ENCODE data around the gene PLCB1. TPM values are rescaled to one million over a fixed set of nuclear protein-coding genes. Genes with fewer than 3 reads are reported as not detected.

The PLCB1 gene
- total RNA-seq, 2 donors from 2014 or later, result 8.5 to 10.9 TPM

- ATAC-seq (no peak), DNase-seq (no peak)
- intact Hi-C loops (cut with DNase I, micrococcal nuclease), result no loop called here
Observed at GRCh38 chr20:8924539-8924938, 792.5 kb downstream of the PLCB1 start.

- no peak for ATAC-seq
- DNase-seq, result no peak
- intact Hi-C loops (cut with DNase I, micrococcal nuclease), result no loop called here
Observed at GRCh38 chr20:8930726-8931125, 798.7 kb downstream of the PLCB1 start.

- intact Hi-C loops (cut with DNase I, micrococcal nuclease), result no loop called here
- DNase-seq, result no peak
- ATAC-seq, result no peak
Observed at GRCh38 chr20:8932192-8933165, 800.4 kb downstream of the PLCB1 start.

- no peak for ATAC-seq
- intact Hi-C loops (cut with DNase I, micrococcal nuclease), result no loop called here
- DNase-seq, result no peak
Observed at GRCh38 chr20:8933381-8933807, 801.3 kb downstream of the PLCB1 start.

GRCh38 chr20:8934362-8934761, 802.3 kb downstream of the PLCB1 start:
- no peak for DNase-seq
- intact Hi-C loops (cut with DNase I, micrococcal nuclease), result no loop called here
- no peak for ATAC-seq

Other genes with a start within 250 kb of the PLCB1 start
- gene HAO1, start 191.8 kb upstream of the PLCB1 start, total RNA-seq, result not detected
- gene TMX4, start 112.5 kb upstream of the PLCB1 start, total RNA-seq, result 10 to 100 TPM; 26.0 to 26.6 TPM